GM12878 (cell line): ENCODE data around the gene GINS2. TPM values are rescaled to one million over a fixed set of nuclear protein-coding genes. Genes with fewer than 3 reads are reported as not detected.

Experiments used
- ATAC-seq: fragments of 200-7000 bp; cut with Tn5 transposase; 3 replicates; pipeline ENCODE4 v1.9.1; 2020; ENCODE audit warnings: mild to moderate bottlenecking, moderate library complexity
- BruUV-seq: library from RNA; stranded (reverse); fragments of 400-500 nt; replicated peaks from 2 replicates; lab custom pipeline; 2021; lab: Mats Ljungman, UMichigan
- CTCF ChIA-PET: fragments of 300-600 bp; sonication (Branson Sonifier 250); formaldehyde crosslinking; extraction: SDS; loops from one replicate; lab custom pipeline; 2021; ENCODE audit warnings: inconsistent platforms; lab: Yijun Ruan, JAX
- POLR2A ChIA-PET: fragments of 350-600 bp; formaldehyde crosslinking; extraction: SDS; loops from one replicate; lab custom pipeline; 2021; ENCODE audit warnings: inconsistent platforms; lab: Charles Lee
- RAD21 ChIA-PET: fragments of 300-600 bp; sonication (Branson Sonifier 250); formaldehyde crosslinking; loops from one replicate; lab custom pipeline; 2023; ENCODE audit warnings: antibody characterized with exemption; ENCODE audit not compliant: unreplicated experiment; lab: Charles Lee
- SMC1A ChIA-PET: fragments of 300-600 bp; sonication (Branson Sonifier 250); formaldehyde crosslinking; loops from one replicate; lab custom pipeline; 2023; ENCODE audit not compliant: unreplicated experiment, uncharacterized antibody; lab: Charles Lee
- DNase-seq: peaks from one replicate; pipeline ENCODE4 v3.0.0-alpha.2; 2011; ENCODE audit warnings: low read depth, low spot score
- FAIRE-seq: peaks from 3 replicates; lab custom pipeline; 2011; peaks lifted over from hg19 to GRCh38; lab: Jason Lieb, UNC
- H2AFZ ChIP-seq: 2 replicates; pipeline ENCODE4 v1.6.0; 2011; ENCODE audit warnings: low read depth, low read length, control low read depth; ENCODE audit not compliant: control insufficient read depth
- H3K27ac ChIP-seq: 2 replicates; pipeline ENCODE4 v1.5.1; 2011; ENCODE audit warnings: control low read depth; ENCODE audit not compliant: control insufficient read depth, insufficient read depth
- H3K27me3 ChIP-seq, 2 experiments: replicated peaks in 1 of 2; 2 replicates each; pipeline versions ENCODE4 v1.6.0 to v1.6.1; 2011; ENCODE audit warnings: low read length in 1 of 2; ENCODE audit not compliant: control insufficient read depth in 2 of 2, insufficient read depth in 2 of 2
- H3K36me3 ChIP-seq, 2 experiments: 2 replicates each; pipeline ENCODE4 v1.5.1; 2011; ENCODE audit warnings: low read length in 1 of 2; ENCODE audit not compliant: control insufficient read depth in 2 of 2, insufficient read depth in 2 of 2
- H3K4me1 ChIP-seq: 2 replicates; pipeline ENCODE4 v1.6.1; 2011; ENCODE audit warnings: mild to moderate bottlenecking, low read length, moderate library complexity, mixed read lengths; ENCODE audit not compliant: control insufficient read depth, insufficient read depth
- H3K4me2 ChIP-seq: 2 replicates; pipeline ENCODE4 v1.6.0; 2011; ENCODE audit warnings: control low read depth; ENCODE audit not compliant: control insufficient read depth, insufficient read depth
- H3K4me3 ChIP-seq: fragments of 200-600 bp; sonication (generic); 2 replicates; pipeline ENCODE4 v1.5.1; 2016
- H3K79me2 ChIP-seq: 2 replicates; pipeline ENCODE4 v1.6.0; 2011; ENCODE audit warnings: low read length; ENCODE audit not compliant: control insufficient read depth, insufficient read depth
- H3K9ac ChIP-seq: 2 replicates; pipeline ENCODE4 v1.8.0; 2011; ENCODE audit warnings: low read length, control low read depth, mixed read lengths; ENCODE audit not compliant: control insufficient read depth, insufficient read depth
- H3K9me3 ChIP-seq: replicated peaks from 3 replicates; pipeline ENCODE4 v1.5.1; 2011; ENCODE audit warnings: mild to moderate bottlenecking, low read length; ENCODE audit not compliant: control insufficient read depth, insufficient read depth
- H4K20me1 ChIP-seq: 2 replicates; pipeline ENCODE4 v1.6.0; 2011; ENCODE audit not compliant: control insufficient read depth, insufficient read depth
- CEBPB ChIP-seq, 2 experiments: fragments of 150-350 bp in 1 of 2; IDR thresholded peaks; 2 replicates each; pipeline ENCODE4 v1.6.1; 2012 to 2014; ENCODE audit warnings: low read depth in 2 of 2, low read length in 2 of 2, borderline replicate concordance in 1 of 2, inconsistent platforms in 1 of 2
- CTCF ChIP-seq, 3 experiments: IDR thresholded peaks in 2 of 3; conservative IDR thresholded peaks in 1 of 3; 2 replicates each; pipeline ENCODE4 v1.5.1; 2011; ENCODE audit warnings: low read depth in 3 of 3, low read length in 3 of 3, mild to moderate bottlenecking in 3 of 3, control low read depth in 2 of 3, moderate library complexity in 2 of 3, inconsistent platforms in 1 of 3, mixed read lengths in 1 of 3; ENCODE audit not compliant: control insufficient read depth in 2 of 3, insufficient read depth in 1 of 3; ENCODE audit errors: extremely low read depth in 1 of 3
- PAX8 ChIP-seq: fragments of 450-650 bp; IDR thresholded peaks from 2 replicates; pipeline ENCODE4 v1.6.1; 2017; ENCODE audit warnings: mild to moderate bottlenecking, moderate library complexity
- STAT1 ChIP-seq: fragments of 450-650 bp; conservative IDR thresholded peaks from 2 replicates; pipeline ENCODE4 v1.6.1; 2014; ENCODE audit warnings: antibody characterized with exemption, mild to moderate bottlenecking
- WGBS: methylation state at CpG from one replicate; pipeline ENCODE4 v1.1.6; 2016; ENCODE audit warnings: low lambda C conversion rate; ENCODE audit not compliant: insufficient replicate concordance, insufficient coverage; ENCODE audit errors: missing lambda C conversion rate; 5-methylcytosine and 5-hydroxymethylcytosine counted together
- in situ Hi-C: fragments of 300-500 bp; cut with MboI; formaldehyde crosslinking; loops from 9 replicates; pipeline ENCODE4 v1.14.3; 2018; ENCODE audit warnings: mixed read lengths
- intact Hi-C: fragments of 100-400 bp; cut with micrococcal nuclease; formaldehyde crosslinking; loops from one replicate; pipeline ENCODE4 v1.14.2; 2022; ENCODE audit not compliant: unreplicated experiment
- polyA plus RNA-seq, 11 experiments: library from polyadenylated mRNA; depleted of rRNA in 4 of 11; unstranded in 6 of 11; stranded (reverse) in 5 of 11; fragments of >200 nt; fragmentation: Nextera tagmentation in 4 of 11; fragmentation: Illumina TruSeq in 1 of 11; extraction: Ambion mirVana in 4 of 11; extraction: Trizol in 1 of 11; gene quantifications; 1 replicate in 1 of 11; 2 replicates in 10 of 11; pipeline versions ENCODE4 v1.2.1 to v1.2.3, GENCODE V29; 2011 to 2016; ENCODE audit warnings: inconsistent platforms in 2 of 11, missing spikeins in 2 of 11, low read depth in 1 of 11
- total RNA-seq, 4 experiments: library from RNA; depleted of rRNA in 3 of 4; stranded (reverse); fragments of >200 nt in 3 of 4; fragmentation: Illumina TruSeq in 1 of 4; extraction: Trizol in 1 of 4; gene quantifications; 2 replicates each; pipeline versions ENCODE4 v1.2.1 to v1.2.3, GENCODE V29; 2013 to 2021

GINS2 gene
- total and polyA plus RNA-seq, 10 of the 15 experiments (the other 5 are each of a cell fraction or from before 2014, with no cell fraction given) = 42.7 to 90.8 (median 57.0) TPM

DNA sequence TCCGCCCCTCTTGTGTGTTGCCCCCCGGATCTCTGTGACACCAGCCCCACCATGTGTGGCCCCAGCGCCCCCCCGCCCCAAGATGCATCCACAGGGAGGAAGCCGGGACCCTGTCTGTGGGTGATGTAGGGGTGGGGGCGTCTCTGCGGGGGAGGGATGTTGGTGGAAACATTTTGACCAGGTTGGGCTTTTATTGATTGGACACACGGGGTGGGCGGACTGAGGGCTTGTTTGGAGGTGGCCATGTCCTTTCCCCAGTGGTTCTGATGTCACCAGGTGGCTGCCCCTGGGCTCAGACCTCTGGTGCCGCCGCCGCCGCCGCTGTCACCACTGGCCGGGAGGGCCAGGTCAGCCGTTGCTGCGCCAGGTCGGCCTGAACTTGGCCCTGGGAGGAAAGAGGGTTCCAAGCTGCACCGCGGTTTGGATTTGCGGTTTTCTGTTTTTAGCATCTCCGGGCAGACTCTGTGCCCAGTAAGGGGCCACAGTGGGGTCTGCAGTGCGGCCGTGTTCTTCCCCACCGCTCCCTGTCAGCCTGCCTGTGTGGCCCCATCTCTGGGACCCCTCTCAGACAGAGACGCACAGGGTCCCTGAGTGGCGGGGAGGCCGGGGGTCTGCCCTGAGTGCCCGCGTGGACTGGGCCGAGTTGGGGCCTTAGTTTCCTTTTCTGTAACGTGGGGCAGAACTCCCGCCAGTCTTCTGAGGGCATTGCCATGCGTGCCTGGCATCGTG is 55.9 kb downstream of the GINS2 start (continued):
- no peak for TF ChIP-seq PAX8
- no peak for TF ChIP-seq STAT1

DNA sequence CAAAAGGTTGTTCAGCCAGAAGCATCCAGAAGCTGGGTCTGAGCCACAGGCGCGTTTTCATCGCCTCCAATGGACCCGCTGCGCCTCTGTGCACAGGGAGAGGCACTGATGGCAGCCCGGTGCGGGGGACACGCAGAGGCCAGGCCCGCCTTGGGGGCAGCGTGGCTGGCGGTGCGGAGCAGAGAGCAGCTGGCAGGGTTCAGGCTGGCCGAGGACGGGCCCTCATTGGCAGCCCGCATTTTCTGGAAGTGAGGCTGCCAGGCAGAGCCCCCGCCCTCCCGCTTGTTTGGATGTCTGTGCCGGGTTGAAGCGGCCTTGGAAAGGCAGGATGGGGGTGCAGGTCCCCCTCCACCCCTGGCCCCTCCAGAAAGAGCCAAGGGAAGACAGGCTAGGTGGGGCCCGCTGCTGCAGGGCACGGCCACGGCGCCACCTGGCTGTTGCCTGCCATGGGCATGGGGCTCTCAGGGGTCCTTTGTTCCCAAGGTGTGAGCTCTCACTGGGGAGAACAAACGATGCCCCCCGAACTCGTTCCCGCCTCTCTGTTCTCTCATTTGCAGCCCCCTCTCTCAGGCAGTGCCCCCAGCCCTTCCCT is 56.9 kb downstream of the GINS2 start:
- Histone ChIP-seq H3K4me3 (no peak overlapping the region), H3K4me1 (no peaks in the 10 kb centered on the region), H3K27me3 (no peaks in the 10 kb centered on the region), H3K9me3 (peaks cover 15% of the 10 kb centered on the region; the same call in 2 of the 3 replicates), H4K20me1 (peaks cover 8% of the 10 kb centered on the region; the same call in 1 of the 2 replicates), H3K4me2 (no peak overlapping the region), H2AFZ (no peak overlapping the region), H3K36me3 (peaks cover 6 to 39% of the 10 kb centered on the region in 2 experiments; a peak in 3 of 4 replicates), H3K27ac (no peak overlapping the region), H3K9ac (no peak overlapping the region), H3K79me2 (peaks cover 33% of the 10 kb centered on the region)
- no TSS peak for BruUV-seq
- CTCF ChIA-PET = interaction anchor here (1.0 kb wide), 1 partner anchor 190 kb away, joined by 3 read pairs; no protein-coding TSS in a partner anchor
- intact Hi-C loops (no loop called here), in situ Hi-C loops (no loop called here)
- SMC1A ChIA-PET = no interaction called here
- POLR2A ChIA-PET = no interaction called here
- TF ChIP-seq CTCF (IDR thresholded peaks at IDR 0.05 in 2 of 3, conservative IDR thresholded peaks at IDR 0.05 in 1 of 3; ENCODE audit: control insufficient read depth in 2 of 3, extremely low read depth in 1 of 3, insufficient read depth in 1 of 3, low read depth in 3 of 3, low read length in 3 of 3) = 0 out of 6 replicates have a peak, but pooled peaks of 2 of the 3 experiments have one; percentile 4 to 5
- no peak for TF ChIP-seq CEBPB (IDR thresholded peaks at IDR 0.05; ENCODE audit: borderline replicate concordance in 1 of 2, low read depth in 2 of 2, low read length in 2 of 2)
- FAIRE-seq (no peak), ATAC-seq (no peak), DNase-seq (no peak)
- WGBS = 92% methylated on average over 27 of the region's 27 CpGs
- RAD21 ChIA-PET = interaction anchor here (1.1 kb wide), 1 partner anchor 19 kb away, joined by 3 read pairs; the partner anchor contains the start of gene GSE1
